A673 (cell line): ENCODE data around the gene SEMA6A.

Experiments
- EZH2 ChIP-seq: fragments of 200-600 bp; sonication (generic); IDR thresholded peaks from 2 replicates; pipeline ENCODE4 v1.6.1; 2017; ENCODE audit warnings: borderline replicate concordance, low read depth, mild to moderate bottlenecking, mixed read lengths, antibody characterized with exemption, low read length; ENCODE audit not compliant: poor library complexity, severe bottlenecking
- TF ChIP-seq, protein P1 (sequence below): fragments of 300-800, 200-600 bp; sonication (generic); conservative IDR thresholded peaks from 2 replicates; pipeline ENCODE4 v1.5.1; 2017; ENCODE audit warnings: low read depth, mild to moderate bottlenecking, antibody characterized with exemption, low read length, moderate library complexity, mixed read lengths

DNA sequence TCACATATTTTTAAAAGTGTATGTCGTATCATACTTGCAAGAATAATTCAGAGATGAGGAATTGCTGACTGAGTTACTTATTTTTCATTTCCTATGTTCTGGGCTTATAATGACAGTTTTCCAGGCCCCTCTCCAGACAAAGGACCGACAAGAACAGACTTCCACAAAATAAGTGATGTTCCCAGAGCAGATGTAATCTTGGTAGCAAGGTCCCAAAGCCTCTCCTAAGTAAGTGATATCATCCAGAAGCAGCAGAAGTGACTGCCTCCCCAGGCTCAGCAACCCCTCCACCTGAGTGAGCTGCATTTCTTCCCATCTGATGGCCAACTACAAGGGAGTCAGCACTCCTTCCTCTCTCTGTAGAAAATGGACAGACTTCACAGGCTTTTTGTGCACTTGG is 57.1 kb downstream of the SEMA6A start:
- TF ChIP-seq, protein P1, sequence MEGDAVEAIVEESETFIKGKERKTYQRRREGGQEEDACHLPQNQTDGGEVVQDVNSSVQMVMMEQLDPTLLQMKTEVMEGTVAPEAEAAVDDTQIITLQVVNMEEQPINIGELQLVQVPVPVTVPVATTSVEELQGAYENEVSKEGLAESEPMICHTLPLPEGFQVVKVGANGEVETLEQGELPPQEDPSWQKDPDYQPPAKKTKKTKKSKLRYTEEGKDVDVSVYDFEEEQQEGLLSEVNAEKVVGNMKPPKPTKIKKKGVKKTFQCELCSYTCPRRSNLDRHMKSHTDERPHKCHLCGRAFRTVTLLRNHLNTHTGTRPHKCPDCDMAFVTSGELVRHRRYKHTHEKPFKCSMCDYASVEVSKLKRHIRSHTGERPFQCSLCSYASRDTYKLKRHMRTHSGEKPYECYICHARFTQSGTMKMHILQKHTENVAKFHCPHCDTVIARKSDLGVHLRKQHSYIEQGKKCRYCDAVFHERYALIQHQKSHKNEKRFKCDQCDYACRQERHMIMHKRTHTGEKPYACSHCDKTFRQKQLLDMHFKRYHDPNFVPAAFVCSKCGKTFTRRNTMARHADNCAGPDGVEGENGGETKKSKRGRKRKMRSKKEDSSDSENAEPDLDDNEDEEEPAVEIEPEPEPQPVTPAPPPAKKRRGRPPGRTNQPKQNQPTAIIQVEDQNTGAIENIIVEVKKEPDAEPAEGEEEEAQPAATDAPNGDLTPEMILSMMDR: no peak
- no peak for TF ChIP-seq EZH2
